Caco-2 (cell line): Measurements from ENCODE around the gene GPC1. TPM values are rescaled to one million over a fixed set of nuclear protein-coding genes. Genes with fewer than 3 reads are reported as not detected.

ENCODE experiments used
- BruUV-seq: library from RNA; stranded (reverse); fragments of 400-500 nt; replicated peaks from 2 replicates; lab custom pipeline; 2021; lab: Mats Ljungman, UMichigan
- CTCF ChIA-PET: fragments of 300-600 bp; sonication (Branson Sonifier 250); formaldehyde crosslinking; loops from one replicate; lab custom pipeline; 2022; ENCODE audit warnings: antibody characterized with exemption; lab: Charles Lee
- POLR2A ChIA-PET: fragments of 300-600 bp; sonication (Branson Sonifier 250); formaldehyde crosslinking; loops from one replicate; lab custom pipeline; 2022; ENCODE audit warnings: antibody characterized with exemption; lab: Charles Lee
- DNase-seq, 2 experiments: peaks; one replicate each; pipeline versions ENCODE4 v3.0.0 to v3.0.0-alpha.2; 2020 to 2022
- H3K27me3 ChIP-seq: replicated peaks from 2 replicates; pipeline ENCODE4 v1.6.0; 2011; ENCODE audit warnings: low read length; ENCODE audit not compliant: control insufficient read depth, insufficient read depth
- H3K36me3 ChIP-seq: 2 replicates; pipeline ENCODE4 v1.5.1; 2011; ENCODE audit warnings: low read length; ENCODE audit not compliant: control insufficient read depth, insufficient read depth
- H3K4me1 ChIP-seq: fragments of 250-450 bp; sonication (Bioruptor Pico); 2 replicates; pipeline ENCODE4 v1.5.1; 2020; ENCODE audit warnings: mild to moderate bottlenecking
- H3K4me3 ChIP-seq: 2 replicates; pipeline ENCODE4 v1.5.1; 2011; ENCODE audit warnings: low read depth, mild to moderate bottlenecking, control low read depth, low read length
- H3K9me3 ChIP-seq: fragments of 250-450 bp; sonication (Bioruptor Pico); 2 replicates; pipeline ENCODE4 v1.5.1; 2020; ENCODE audit warnings: mild to moderate bottlenecking, moderate library complexity
- H3K27ac Mint-ChIP-seq: one replicate; pipeline ENCODE4 v1.8.0; 2022; ENCODE audit warnings: mixed read lengths; ENCODE audit not compliant: unreplicated experiment
- H3K27me3 Mint-ChIP-seq: one replicate; pipeline ENCODE4 v1.8.0; 2022; ENCODE audit warnings: mixed read lengths; ENCODE audit not compliant: insufficient read depth, unreplicated experiment
- H3K36me3 Mint-ChIP-seq: one replicate; pipeline ENCODE4 v1.8.0; 2022; ENCODE audit warnings: mild to moderate bottlenecking, mixed read lengths; ENCODE audit not compliant: insufficient read depth, unreplicated experiment
- H3K4me1 Mint-ChIP-seq: one replicate; pipeline ENCODE4 v1.8.0; 2022; ENCODE audit warnings: low read depth, mixed read lengths; ENCODE audit not compliant: unreplicated experiment
- H3K4me3 Mint-ChIP-seq: one replicate; pipeline ENCODE4 v1.8.0; 2022; ENCODE audit warnings: mild to moderate bottlenecking, moderate library complexity, mixed read lengths; ENCODE audit not compliant: unreplicated experiment
- H3K9me3 Mint-ChIP-seq: one replicate; pipeline ENCODE4 v1.8.0; 2022; ENCODE audit warnings: mixed read lengths; ENCODE audit not compliant: unreplicated experiment
- CTCF ChIP-seq, 2 experiments: fragments of 200-600 bp in 1 of 2; IDR thresholded peaks; 1 replicate in 1 of 2; 2 replicates in 1 of 2; pipeline versions ENCODE4 v1.5.1 to v1.8.0; 2011 to 2022; ENCODE audit warnings: antibody characterized with exemption in 1 of 2, control low read depth in 1 of 2, inconsistent platforms in 1 of 2, low read depth in 1 of 2, low read length in 1 of 2, mild to moderate bottlenecking in 1 of 2, moderate library complexity in 1 of 2; ENCODE audit not compliant: insufficient read depth in 1 of 2, severe bottlenecking in 1 of 2, unreplicated experiment in 1 of 2
- intact Hi-C: fragments of 100-400 bp; cut with micrococcal nuclease; formaldehyde crosslinking; loops from one replicate; pipeline ENCODE4 v1.10.0; 2022; ENCODE audit not compliant: unreplicated experiment
- total RNA-seq: library from RNA; stranded (reverse); gene quantifications from 2 replicates; pipeline ENCODE4 v1.2.3, GENCODE V29; 2022

The GPC1 gene
- total RNA-seq, 1 experiment from 2014 or later, result 45.2 TPM

DNA sequence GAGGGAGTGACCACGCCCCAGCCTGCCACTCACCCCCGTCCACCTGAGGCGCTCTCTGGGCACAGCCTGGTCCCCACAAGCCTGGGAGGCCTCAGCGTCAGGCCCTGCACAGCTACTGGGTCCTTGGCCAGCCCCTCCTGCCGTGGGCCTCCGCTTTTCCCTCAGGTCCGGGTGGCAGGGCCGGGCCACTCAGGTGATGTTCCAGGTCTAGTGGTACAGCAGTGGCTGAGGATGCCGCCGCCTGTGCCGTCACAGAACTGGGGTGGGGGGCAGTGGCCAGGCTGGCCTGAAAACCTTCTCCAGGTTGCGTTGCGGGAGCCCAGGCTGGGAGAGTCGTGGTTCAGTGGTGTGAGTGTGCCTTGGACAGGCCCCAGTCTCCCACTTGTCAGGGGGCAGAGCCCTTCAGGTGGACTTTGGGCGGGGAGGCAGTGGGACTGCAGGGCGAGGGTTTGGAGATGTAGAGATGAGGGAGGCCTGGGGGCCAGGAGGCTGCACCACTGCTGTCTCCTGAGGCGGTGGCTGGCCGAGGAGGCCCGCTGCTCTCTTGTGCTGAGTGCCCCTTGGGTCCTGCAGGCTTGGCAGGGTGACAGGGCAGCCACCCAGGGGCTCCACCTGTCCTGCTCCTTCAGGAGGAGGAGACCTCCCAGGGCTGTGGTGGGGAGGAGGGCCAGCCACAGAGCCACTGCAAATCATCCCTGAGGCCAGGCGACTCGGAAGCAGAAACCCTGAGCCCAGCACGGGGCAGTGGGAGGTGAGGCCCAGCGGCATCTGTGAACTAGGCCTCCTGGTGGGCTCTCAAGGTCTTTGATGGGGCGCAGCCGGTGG lies 7.6 kb downstream of the GPC1 start:
- Mint-ChIP-seq H3K4me3 (no peak overlapping the region), H3K9me3 (no peaks in the 10 kb centered on the region), H3K27ac (no peak overlapping the region), H3K27me3 (no peaks in the 10 kb centered on the region), H3K36me3 (peaks cover 6% of the 10 kb centered on the region), H3K4me1 (no peaks in the 10 kb centered on the region)
- intact Hi-C loops, result no loop called here
- DNase-seq, result no peak
- Histone ChIP-seq H3K27me3 (no peaks in the 10 kb centered on the region), H3K4me3 (no peak overlapping the region), H3K36me3 (no peaks in the 10 kb centered on the region), H3K9me3 (no peaks in the 10 kb centered on the region), H3K4me1 (peaks cover under 1% of the 10 kb centered on the region; the same call in 1 of the 2 replicates)
- ChIA-PET POLR2A (no interaction called here), CTCF (no interaction called here)
- no peak for TF ChIP-seq CTCF (IDR thresholded peaks at IDR 0.05; ENCODE audit: insufficient read depth in 1 of 2, low read depth in 1 of 2, low read length in 1 of 2, severe bottlenecking in 1 of 2, unreplicated experiment in 1 of 2)
- no TSS peak for BruUV-seq

GRCh38 chr2:240443891-240444301 lies 8.4 kb downstream of the GPC1 start:
- no peaks in the 10 kb centered on the region for H3K9me3 ChIP-seq
- H3K4me1 ChIP-seq, result no peaks in the 10 kb centered on the region
- intact Hi-C loops, result no loop called here
- no peaks in the 10 kb centered on the region for H3K27me3 Mint-ChIP-seq
- no peaks in the 10 kb centered on the region for H3K36me3 ChIP-seq
- no peaks in the 10 kb centered on the region for H3K9me3 Mint-ChIP-seq
- H3K36me3 Mint-ChIP-seq, result peaks cover 6% of the 10 kb centered on the region
- no TSS peak for BruUV-seq
- DNase-seq, result no peak
- no peak overlapping the region for H3K27ac Mint-ChIP-seq
- H3K27me3 ChIP-seq, result no peaks in the 10 kb centered on the region
- H3K4me1 Mint-ChIP-seq, result no peaks in the 10 kb centered on the region
- ChIA-PET POLR2A (no interaction called here), CTCF (no interaction called here)
- H3K4me3 Mint-ChIP-seq, result no peak overlapping the region
- no peak overlapping the region for H3K4me3 ChIP-seq
- TF ChIP-seq CTCF (IDR thresholded peaks at IDR 0.05; ENCODE audit: insufficient read depth in 1 of 2, low read depth in 1 of 2, low read length in 1 of 2, severe bottlenecking in 1 of 2, unreplicated experiment in 1 of 2), result no peak

GRCh38 chr2:240444464-240444863 lies 9.0 kb downstream of the GPC1 start:
- Mint-ChIP-seq H3K4me1 (no peaks in the 10 kb centered on the region), H3K9me3 (no peaks in the 10 kb centered on the region), H3K27me3 (no peaks in the 10 kb centered on the region), H3K27ac (no peak overlapping the region), H3K4me3 (no peak overlapping the region), H3K36me3 (peaks cover 6% of the 10 kb centered on the region)
- Histone ChIP-seq H3K4me3 (no peak overlapping the region), H3K27me3 (no peaks in the 10 kb centered on the region), H3K36me3 (no peaks in the 10 kb centered on the region), H3K9me3 (no peaks in the 10 kb centered on the region), H3K4me1 (no peaks in the 10 kb centered on the region)
- ChIA-PET CTCF (no interaction called here), POLR2A (no interaction called here)
- DNase-seq, result no peak
- no peak for TF ChIP-seq CTCF (IDR thresholded peaks at IDR 0.05; ENCODE audit: insufficient read depth in 1 of 2, low read depth in 1 of 2, low read length in 1 of 2, severe bottlenecking in 1 of 2, unreplicated experiment in 1 of 2)
- intact Hi-C loops, result no loop called here
- BruUV-seq, result no TSS peak
